HepG2 (cell line): ENCODE measurements around the gene DCST2. TPM values are rescaled to one million over a fixed set of nuclear protein-coding genes. Genes with fewer than 3 reads are reported as not detected.
A peak's percentile ranks its signal among the peaks of the same experiment; 100 is the strongest.

Experiments used
- ADNP ChIP-seq: sonication (generic); formaldehyde crosslinking; IDR thresholded peaks from 2 replicates; pipeline ENCODE4 v1.4.0; 2020; ENCODE audit warnings: missing genetic modification reagents
- BRD4 ChIP-seq: sonication (generic); formaldehyde crosslinking; IDR thresholded peaks from 2 replicates; pipeline ENCODE4 v1.4.0; 2020; ENCODE audit warnings: missing genetic modification reagents
- DR1 ChIP-seq: sonication (generic); formaldehyde crosslinking; IDR thresholded peaks from 2 replicates; pipeline ENCODE4 v1.8.0; 2021; ENCODE audit warnings: mild to moderate bottlenecking, missing genetic modification reagents, inconsistent platforms
- EP300 ChIP-seq, 3 experiments: sonication (generic) in 1 of 3; formaldehyde crosslinking in 1 of 3; IDR thresholded peaks; 2 replicates each; pipeline versions ENCODE4 v1.5.1 to v1.6.1; 2011 to 2020; ENCODE audit warnings: low read depth in 2 of 3, low read length in 2 of 3, borderline replicate concordance in 1 of 3, improper control_type of control experiment in 1 of 3, mild to moderate bottlenecking in 1 of 3, missing genetic modification reagents in 1 of 3, moderate library complexity in 1 of 3
- FOXK1 ChIP-seq: sonication (generic); formaldehyde crosslinking; IDR thresholded peaks from 2 replicates; pipeline ENCODE4 v1.4.0; 2020; ENCODE audit warnings: low read depth, missing genetic modification reagents, borderline replicate concordance
- HIVEP1 ChIP-seq: sonication (generic); formaldehyde crosslinking; IDR thresholded peaks from 2 replicates; pipeline ENCODE4 v1.4.0; 2020; ENCODE audit warnings: mild to moderate bottlenecking, missing genetic modification reagents
- NFYC ChIP-seq: IDR thresholded peaks from 2 replicates; pipeline ENCODE4 v1.6.1; 2016; ENCODE audit warnings: missing genetic modification reagents, missing compliant biosample characterization
- RAD21 ChIP-seq: fragments of 450-650 bp; formaldehyde crosslinking; IDR thresholded peaks from 2 replicates; pipeline ENCODE4 v1.5.0; 2020; ENCODE audit warnings: mild to moderate bottlenecking
- SMAD9 ChIP-seq: sonication (generic); formaldehyde crosslinking; IDR thresholded peaks from 2 replicates; pipeline ENCODE4 v1.5.1; 2020; ENCODE audit warnings: mild to moderate bottlenecking, missing genetic modification reagents
- SNRNP70 ChIP-seq: fragments of 200-400 bp; formaldehyde crosslinking; IDR thresholded peaks from 2 replicates; pipeline ENCODE4 v1.6.1; 2017; ENCODE audit warnings: mild to moderate bottlenecking, low read depth, low read length, moderate library complexity
- THAP11 ChIP-seq: IDR thresholded peaks from 2 replicates; pipeline ENCODE4 v1.6.1; 2016; ENCODE audit warnings: missing biosample characterization, missing genetic modification reagents
- TMF1 ChIP-seq: sonication (generic); formaldehyde crosslinking; IDR thresholded peaks from 2 replicates; pipeline ENCODE4 v1.8.1; 2022; ENCODE audit warnings: low read depth, missing genetic modification reagents
- ZBTB1 ChIP-seq: sonication (generic); formaldehyde crosslinking; IDR thresholded peaks from 2 replicates; pipeline ENCODE4 v1.4.0; 2020; ENCODE audit warnings: missing genetic modification reagents, borderline replicate concordance
- ZC3H13 ChIP-seq: sonication (generic); formaldehyde crosslinking; IDR thresholded peaks from 2 replicates; pipeline ENCODE4 v1.8.1; 2023; ENCODE audit warnings: mild to moderate bottlenecking, missing genetic modification reagents, moderate library complexity
- ZNF264 ChIP-seq: sonication (generic); formaldehyde crosslinking; IDR thresholded peaks from 2 replicates; pipeline ENCODE4 v1.4.0; 2020; ENCODE audit warnings: missing genetic modification reagents
- ZNF441 ChIP-seq: sonication (generic); formaldehyde crosslinking; IDR thresholded peaks from 2 replicates; pipeline ENCODE4 v1.7.0; 2021; ENCODE audit warnings: missing genetic modification reagents, borderline replicate concordance
- ZNF766 ChIP-seq: sonication (generic); formaldehyde crosslinking; IDR thresholded peaks from 2 replicates; pipeline ENCODE4 v1.5.0; 2020; ENCODE audit warnings: missing genetic modification reagents, borderline replicate concordance
- ZSCAN20 ChIP-seq: sonication (generic); formaldehyde crosslinking; IDR thresholded peaks from 2 replicates; pipeline ENCODE4 v1.4.0; 2020; ENCODE audit warnings: missing genetic modification reagents, mild to moderate bottlenecking, borderline replicate concordance
- polyA plus RNA-seq, 8 experiments: library from polyadenylated mRNA; depleted of rRNA in 3 of 8; stranded (reverse) in 7 of 8; unstranded in 1 of 8; fragments of >200 nt; fragmentation: Illumina TruSeq in 4 of 8; extraction: Trizol in 4 of 8; gene quantifications; 2 replicates each; pipeline versions ENCODE4 v1.2.1 to v1.2.3, GENCODE V29; 2011 to 2016; ENCODE audit warnings: low read depth in 4 of 8, missing spikeins in 1 of 8, mixed read lengths in 1 of 8; ENCODE audit not compliant: insufficient read depth in 1 of 8
- total RNA-seq, 5 experiments: library from RNA; depleted of rRNA; stranded (reverse); fragments of >200 nt; fragmentation: Illumina TruSeq; extraction: Trizol; gene quantifications; 2 replicates each; pipeline ENCODE4 v1.2.3, GENCODE V29; 2016; ENCODE audit warnings: low read depth in 1 of 5
- TF ChIP-seq, protein P1 (sequence below): sonication (generic); formaldehyde crosslinking; conservative IDR thresholded peaks from 2 replicates; pipeline ENCODE4 v1.8.0; 2022; ENCODE audit warnings: missing genetic modification reagents
- TF ChIP-seq, protein P2 (sequence below): sonication (generic); formaldehyde crosslinking; IDR thresholded peaks from 2 replicates; pipeline ENCODE4 v1.4.0; 2020; ENCODE audit warnings: mild to moderate bottlenecking, missing genetic modification reagents
- TF ChIP-seq, protein P3 (sequence below): sonication (generic); formaldehyde crosslinking; IDR thresholded peaks from 2 replicates; pipeline ENCODE4 v1.8.0; 2023; ENCODE audit warnings: mild to moderate bottlenecking, missing genetic modification reagents
- TF ChIP-seq, protein P4 (sequence below): IDR thresholded peaks from 2 replicates; pipeline ENCODE4 v1.6.1; 2016

Gene DCST2
- total and polyA plus RNA-seq, 2 of the 13 experiments (the other 11 are each of a cell fraction or from before 2014, with no cell fraction given), result 0.74 TPM; not detected in 1

DNA sequence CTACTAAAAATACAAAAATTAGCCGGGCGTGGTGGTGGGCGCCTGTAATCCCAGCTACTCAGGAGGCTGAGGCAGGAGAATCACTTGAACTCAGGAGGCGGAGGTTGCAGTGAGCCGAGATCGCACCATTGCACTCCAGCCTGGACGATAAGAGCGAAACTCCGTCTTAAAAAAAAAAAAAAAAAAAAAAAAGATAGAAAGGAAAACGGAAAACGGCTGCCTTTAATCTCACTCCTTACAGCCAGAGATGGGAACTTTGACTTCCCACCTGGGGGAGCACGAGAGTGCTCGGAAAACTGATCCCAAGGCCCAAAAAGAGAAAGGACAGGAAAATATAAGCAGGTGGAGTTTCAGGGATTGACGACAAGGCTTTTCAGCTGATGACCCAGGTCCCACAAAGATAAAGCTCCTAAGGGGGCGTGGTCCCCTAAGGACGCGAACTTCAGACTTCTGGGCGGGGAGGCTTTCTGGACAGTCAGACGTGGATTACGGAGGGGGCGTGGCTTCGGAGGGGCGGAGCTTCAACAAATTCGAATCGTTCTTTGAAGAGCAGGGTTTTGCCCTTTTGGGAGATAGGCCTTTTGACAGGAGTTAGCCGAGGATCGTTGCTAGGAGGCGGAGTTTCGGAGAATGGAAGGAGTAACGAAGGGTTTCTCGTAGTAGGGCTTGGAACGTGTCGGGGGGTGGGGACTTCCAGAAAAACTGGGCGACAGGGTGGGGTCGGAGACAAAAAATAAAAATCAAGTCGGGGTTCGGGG lies 60.1 kb downstream of the DCST2 start (continued):
- TF ChIP-seq, protein P1, sequence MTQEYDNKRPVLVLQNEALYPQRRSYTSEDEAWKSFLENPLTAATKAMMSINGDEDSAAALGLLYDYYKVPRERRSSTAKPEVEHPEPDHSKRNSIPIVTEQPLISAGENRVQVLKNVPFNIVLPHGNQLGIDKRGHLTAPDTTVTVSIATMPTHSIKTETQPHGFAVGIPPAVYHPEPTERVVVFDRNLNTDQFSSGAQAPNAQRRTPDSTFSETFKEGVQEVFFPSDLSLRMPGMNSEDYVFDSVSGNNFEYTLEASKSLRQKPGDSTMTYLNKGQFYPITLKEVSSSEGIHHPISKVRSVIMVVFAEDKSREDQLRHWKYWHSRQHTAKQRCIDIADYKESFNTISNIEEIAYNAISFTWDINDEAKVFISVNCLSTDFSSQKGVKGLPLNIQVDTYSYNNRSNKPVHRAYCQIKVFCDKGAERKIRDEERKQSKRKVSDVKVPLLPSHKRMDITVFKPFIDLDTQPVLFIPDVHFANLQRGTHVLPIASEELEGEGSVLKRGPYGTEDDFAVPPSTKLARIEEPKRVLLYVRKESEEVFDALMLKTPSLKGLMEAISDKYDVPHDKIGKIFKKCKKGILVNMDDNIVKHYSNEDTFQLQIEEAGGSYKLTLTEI (CRISPR knock-in tag), result no peak
- TF ChIP-seq ZNF766, result no peak
- TF ChIP-seq FOXK1 (CRISPR knock-in tag), result peak; percentile 30; the same call in 1 of the 2 replicates
- TF ChIP-seq ADNP (CRISPR knock-in tag), result no peak
- TF ChIP-seq, protein P2, sequence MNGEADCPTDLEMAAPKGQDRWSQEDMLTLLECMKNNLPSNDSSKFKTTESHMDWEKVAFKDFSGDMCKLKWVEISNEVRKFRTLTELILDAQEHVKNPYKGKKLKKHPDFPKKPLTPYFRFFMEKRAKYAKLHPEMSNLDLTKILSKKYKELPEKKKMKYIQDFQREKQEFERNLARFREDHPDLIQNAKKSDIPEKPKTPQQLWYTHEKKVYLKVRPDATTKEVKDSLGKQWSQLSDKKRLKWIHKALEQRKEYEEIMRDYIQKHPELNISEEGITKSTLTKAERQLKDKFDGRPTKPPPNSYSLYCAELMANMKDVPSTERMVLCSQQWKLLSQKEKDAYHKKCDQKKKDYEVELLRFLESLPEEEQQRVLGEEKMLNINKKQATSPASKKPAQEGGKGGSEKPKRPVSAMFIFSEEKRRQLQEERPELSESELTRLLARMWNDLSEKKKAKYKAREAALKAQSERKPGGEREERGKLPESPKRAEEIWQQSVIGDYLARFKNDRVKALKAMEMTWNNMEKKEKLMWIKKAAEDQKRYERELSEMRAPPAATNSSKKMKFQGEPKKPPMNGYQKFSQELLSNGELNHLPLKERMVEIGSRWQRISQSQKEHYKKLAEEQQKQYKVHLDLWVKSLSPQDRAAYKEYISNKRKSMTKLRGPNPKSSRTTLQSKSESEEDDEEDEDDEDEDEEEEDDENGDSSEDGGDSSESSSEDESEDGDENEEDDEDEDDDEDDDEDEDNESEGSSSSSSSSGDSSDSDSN, result no peak
- TF ChIP-seq, protein P3, sequence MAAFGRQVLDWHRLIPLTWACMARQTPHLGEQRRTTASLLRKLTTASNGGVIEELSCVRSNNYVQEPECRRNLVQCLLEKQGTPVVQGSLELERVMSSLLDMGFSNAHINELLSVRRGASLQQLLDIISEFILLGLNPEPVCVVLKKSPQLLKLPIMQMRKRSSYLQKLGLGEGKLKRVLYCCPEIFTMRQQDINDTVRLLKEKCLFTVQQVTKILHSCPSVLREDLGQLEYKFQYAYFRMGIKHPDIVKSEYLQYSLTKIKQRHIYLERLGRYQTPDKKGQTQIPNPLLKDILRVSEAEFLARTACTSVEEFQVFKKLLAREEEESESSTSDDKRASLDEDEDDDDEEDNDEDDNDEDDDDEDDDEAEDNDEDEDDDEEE, result peak; percentile 23; the same call in 1 of the 2 replicates
- no peak for TF ChIP-seq THAP11
- no peak for TF ChIP-seq NFYC (CRISPR knock-in tag)
- TF ChIP-seq TMF1 (CRISPR knock-in tag), result no peak
- no peak for TF ChIP-seq SMAD9 (CRISPR knock-in tag)
- TF ChIP-seq RAD21, result peak; percentile 30
- peak; percentile 67; the same call in 1 of the 2 replicates for TF ChIP-seq DR1
- no peak for TF ChIP-seq ZSCAN20
- no peak for TF ChIP-seq SNRNP70
- peak in 1 of 2 experiments; percentile 29; a peak in 1 of 4 replicates for TF ChIP-seq EP300 (IDR thresholded peaks at IDR 0.05; ENCODE audit: low read depth in 2 of 2, low read length in 2 of 2)
- no peak for TF ChIP-seq EP300 (CRISPR knock-in tag; IDR thresholded peaks at IDR 0.05; ENCODE audit: borderline replicate concordance)
- no peak for TF ChIP-seq HIVEP1
- no peak for TF ChIP-seq ZBTB1 (CRISPR knock-in tag)
- TF ChIP-seq, protein P4, sequence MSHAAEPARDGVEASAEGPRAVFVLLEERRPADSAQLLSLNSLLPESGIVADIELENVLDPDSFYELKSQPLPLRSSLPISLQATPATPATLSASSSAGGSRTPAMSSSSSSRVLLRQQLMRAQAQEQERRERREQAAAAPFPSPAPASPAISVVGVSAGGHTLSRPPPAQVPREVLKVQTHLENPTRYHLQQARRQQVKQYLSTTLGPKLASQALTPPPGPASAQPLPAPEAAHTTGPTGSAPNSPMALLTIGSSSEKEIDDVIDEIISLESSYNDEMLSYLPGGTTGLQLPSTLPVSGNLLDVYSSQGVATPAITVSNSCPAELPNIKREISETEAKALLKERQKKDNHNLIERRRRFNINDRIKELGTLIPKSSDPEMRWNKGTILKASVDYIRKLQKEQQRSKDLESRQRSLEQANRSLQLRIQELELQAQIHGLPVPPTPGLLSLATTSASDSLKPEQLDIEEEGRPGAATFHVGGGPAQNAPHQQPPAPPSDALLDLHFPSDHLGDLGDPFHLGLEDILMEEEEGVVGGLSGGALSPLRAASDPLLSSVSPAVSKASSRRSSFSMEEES (CRISPR knock-in tag), result 0 out of 2 replicates have a peak, but pooled peaks have one; percentile 14
- 0 out of 2 replicates have a peak, but pooled peaks have one; percentile 60 for TF ChIP-seq ZNF441 (CRISPR knock-in tag)
- peak; percentile 38; the same call in 1 of the 2 replicates for TF ChIP-seq ZC3H13 (CRISPR knock-in tag)
- no peak for TF ChIP-seq BRD4
- TF ChIP-seq ZNF264, result peak; percentile 59; the same call in 1 of the 2 replicates
